Activated CD4-positive, alpha-beta T cell treated with anti-CD3 and anti-CD28 coated beads, Interleukin-2, amount 50 U/mL, for 1 hour (primary cell): ENCODE data around the gene EHMT1.
A peak's percentile ranks its signal among the peaks of the same experiment; 100 is the strongest.

Source experiments
- DNase-seq: peaks from one replicate; pipeline ENCODE4 v3.0.0-alpha.2; 2020

Gene EHMT1

DNA sequence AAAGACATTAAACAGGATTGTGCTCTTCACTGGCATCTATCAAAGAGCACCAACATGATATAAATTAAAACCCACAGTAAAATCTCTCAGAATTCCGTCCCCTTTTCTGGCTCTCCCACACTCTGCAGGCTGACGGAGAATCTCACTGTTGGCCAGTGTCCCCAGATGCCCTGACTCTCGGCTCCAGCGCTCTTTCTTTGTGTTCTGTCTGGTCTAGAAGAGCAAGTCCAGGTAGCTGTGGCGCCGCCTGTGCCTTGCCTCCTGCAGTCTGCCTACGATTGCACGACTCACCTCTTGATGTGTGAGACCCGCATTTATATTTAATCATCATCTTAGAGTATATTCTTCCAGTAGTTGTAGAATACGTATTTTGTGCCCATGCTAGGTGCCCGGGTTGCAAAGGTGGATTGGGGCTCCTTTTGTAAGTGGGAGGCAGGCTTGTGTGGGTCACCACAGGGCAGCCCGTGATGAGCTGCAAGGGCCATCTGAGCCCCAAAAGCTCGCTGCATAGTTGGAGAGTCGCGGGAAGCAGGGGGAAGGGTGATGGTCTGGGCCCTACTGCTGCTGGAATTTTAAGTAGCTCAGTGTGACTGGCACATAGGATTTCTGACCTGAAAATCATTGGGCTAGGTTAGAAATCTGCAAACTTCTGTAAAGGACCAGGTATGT is 55.6 kb downstream of the EHMT1 start:
- no peak for DNase-seq

DNA sequence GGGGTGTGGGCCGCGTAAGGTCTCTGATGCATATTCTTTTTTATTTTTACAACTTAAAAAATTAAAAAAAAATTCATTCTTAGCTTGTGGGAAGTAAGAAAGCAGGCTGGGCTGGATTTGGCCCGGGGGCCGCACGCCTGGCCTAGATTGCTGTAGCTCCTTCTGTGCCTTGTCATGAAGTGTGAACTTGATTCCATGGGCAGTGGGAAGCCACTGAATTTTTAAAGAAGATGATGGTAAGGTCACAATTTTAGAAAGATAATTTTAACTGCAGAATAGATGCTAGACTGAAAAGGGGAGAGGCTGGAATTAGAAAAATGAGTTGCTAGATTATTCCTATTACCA is 56.1 kb downstream of the EHMT1 start:
- no peak for DNase-seq

DNA sequence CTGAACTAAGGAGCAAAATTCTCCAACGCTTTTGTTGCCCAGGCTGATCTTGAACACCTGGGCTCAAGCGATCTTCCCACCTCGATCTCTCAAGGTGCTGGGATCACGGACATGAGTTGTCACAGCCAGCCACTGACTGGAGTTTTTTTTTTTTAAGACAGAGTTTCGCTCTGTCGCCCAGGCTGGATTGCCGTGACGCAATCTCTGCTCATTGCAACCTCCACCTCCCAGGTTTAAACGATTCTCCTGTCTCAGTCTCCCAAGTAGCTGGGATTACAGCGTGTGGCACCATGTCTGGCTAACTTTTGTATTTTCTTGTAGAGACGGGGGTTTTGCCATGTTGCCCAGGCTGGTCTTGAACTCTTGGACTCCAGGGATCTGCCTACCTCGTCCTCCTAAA is 58.2 kb downstream of the EHMT1 start:
- DNase-seq: no peak

DNA sequence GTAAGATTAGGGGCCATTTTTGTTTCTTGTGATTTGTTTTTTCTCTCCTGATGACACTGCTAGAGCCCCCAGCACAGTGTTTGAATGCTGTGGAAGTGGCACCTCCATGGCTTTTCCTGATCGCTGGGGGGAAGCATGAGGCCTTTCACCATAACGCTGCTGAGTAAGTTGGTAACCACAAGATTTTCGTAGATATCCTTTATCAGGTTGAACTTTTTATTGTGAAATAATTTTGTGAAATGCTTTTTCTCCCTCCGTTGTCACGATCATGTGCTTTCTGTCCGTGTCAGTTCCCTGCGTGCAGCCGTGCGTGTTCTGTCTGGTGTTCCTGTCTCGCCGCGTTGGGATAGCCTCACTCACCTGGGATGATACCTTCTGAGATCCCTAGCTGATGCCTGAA is 59.4 kb downstream of the EHMT1 start:
- DNase-seq: no peak

DNA sequence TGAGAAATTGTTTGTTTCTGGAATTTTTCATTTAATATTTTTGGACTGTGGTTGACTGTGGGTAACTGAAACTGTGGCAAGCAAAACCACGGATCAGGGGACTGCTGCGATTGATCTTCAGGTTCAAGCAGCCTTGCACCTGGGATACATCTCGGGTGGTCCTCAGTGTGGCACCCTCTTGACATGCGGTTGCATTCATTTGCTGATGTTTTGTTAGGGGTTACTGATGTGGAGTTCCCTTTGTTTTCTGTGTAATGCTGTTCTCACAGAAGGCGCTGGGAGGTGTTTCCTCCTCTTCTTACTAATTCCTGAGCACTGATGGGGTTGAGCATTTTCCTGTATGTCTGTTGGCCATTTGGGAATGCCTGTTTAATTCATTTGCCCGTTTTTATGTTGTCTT is 60.4 kb downstream of the EHMT1 start:
- no peak for DNase-seq

DNA sequence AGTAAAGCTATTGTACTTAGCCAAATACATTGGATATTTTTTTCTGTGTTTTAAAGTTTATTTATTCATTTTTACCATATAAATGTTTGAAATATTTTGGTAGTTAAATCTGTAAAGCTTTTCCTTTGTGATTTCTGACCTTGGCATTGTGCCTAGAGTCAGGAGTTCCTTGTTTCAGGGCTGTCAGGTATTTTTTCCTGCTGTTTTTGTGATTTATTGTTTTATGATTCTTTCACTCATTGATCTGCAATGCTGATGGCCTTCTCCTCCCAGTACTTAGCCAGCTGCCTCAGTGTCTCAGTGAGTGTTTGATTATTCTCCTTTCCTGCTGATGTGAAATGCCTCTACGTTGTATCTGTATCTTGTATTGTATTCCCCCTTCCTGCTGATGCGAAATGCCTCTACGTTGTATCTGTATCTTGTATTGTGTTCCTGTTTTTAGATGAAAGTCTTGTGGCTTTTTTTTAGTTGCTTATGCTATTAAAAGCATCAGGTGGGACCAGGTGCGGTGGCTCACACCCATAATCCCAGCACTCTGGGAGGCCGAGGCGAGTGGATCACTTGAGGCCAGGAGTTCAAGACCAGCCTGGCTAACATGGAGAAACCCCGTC is 61.0 kb downstream of the EHMT1 start:
- no peak for DNase-seq

DNA sequence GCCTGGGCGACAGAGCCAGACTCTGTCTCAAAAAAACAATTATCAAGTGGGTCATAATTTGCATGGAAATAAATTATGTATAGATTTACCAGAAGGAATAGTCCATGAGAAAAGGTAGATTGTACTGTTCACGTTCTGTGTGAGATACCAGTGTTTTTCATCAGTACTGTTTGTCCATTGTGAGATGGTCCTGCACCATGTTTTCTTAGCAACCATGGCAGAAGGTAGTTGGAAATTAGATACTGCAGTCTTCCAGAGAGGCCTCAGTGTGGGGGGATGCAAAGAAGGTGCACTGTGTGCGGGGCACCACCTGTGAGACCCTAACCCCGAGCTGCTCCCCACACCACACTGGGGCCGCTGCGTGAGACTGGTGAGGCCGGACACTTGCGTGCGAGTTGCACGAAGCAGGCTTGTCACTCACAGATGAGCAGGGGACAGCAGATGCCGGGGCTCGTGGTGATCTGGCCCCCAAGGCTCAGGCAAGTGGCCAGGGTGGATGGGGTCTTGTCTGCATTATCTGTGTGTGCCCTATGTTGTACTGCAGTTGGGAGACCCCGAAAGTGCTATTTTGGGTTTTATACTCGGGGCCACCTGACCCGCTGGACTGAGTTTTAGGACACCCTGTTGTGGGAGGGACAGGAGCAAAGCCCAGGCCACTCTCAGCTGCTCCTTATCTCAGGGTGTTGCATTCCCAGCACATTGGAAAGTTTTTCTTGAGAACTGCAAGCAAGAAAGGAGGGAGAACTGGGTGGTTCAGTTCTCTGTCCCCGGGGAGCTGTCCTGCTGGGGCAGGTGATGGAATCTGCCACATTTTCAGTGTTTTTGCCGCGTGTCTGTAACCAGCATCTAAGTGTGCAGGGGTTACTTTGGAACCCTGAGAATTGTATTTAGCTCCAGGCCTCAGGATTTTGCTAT is 61.9 kb downstream of the EHMT1 start:
- no peak for DNase-seq

DNA sequence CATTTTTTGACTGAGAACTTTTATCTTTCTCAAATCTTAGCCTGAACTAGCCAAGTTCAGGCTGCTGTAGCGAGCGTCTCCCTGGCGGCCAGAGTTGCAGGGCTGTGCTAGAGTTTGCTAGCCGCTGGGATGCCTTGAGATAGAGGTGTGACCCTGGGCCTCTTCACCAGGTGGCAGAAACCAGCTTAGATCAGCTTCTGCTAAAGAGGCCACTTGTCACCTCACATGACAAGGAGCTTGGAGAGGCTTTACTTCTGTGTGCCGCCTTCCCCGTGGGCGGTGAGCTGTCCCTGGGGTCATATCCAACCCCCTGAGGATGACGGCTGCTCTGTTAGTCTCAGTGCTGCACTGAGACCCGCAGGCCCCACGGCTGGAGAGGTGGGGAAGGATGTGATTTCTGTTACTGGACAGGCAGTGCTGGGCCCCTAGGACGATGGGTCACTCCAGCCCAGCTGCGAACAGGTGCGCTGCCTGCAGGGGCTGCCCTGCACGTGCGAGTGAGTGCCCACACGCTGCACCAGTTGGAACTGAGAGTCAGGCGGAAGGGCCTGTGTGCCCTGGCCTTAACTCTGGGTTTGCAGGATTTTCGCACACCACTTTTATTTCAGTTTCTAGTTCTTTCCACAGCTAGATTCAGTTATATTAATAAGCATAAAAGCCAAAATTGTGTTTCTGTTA is 63.8 kb downstream of the EHMT1 start:
- DNase-seq: no peak

DNA sequence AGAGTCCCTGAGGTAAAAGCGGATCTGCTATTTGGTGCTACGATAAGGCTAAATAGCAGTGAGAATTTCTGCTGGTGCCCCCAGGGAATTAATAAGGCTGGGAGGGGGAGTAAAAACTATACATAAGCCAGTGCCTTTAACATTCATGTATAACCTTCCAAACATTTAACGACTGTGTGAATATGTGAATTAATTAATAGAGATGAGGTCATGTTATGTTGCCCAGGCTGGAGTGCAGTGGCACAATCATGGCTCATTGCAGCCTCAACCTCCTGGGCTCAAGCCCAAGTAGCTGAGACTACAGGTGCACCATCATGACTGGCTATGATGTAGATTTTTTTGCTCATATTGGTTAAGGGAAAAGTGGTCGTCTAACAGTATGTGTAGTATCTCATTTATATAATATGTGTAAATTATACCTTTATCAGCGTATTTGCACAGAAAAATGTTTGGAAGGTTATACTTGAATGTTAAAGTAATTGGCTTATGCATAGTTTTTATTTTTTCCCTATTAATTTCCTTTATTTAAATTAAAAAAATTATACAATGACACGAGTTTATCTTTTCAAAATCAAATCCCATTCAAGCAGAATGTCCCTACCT is 64.6 kb downstream of the EHMT1 start:
- DNase-seq: no peak

DNA sequence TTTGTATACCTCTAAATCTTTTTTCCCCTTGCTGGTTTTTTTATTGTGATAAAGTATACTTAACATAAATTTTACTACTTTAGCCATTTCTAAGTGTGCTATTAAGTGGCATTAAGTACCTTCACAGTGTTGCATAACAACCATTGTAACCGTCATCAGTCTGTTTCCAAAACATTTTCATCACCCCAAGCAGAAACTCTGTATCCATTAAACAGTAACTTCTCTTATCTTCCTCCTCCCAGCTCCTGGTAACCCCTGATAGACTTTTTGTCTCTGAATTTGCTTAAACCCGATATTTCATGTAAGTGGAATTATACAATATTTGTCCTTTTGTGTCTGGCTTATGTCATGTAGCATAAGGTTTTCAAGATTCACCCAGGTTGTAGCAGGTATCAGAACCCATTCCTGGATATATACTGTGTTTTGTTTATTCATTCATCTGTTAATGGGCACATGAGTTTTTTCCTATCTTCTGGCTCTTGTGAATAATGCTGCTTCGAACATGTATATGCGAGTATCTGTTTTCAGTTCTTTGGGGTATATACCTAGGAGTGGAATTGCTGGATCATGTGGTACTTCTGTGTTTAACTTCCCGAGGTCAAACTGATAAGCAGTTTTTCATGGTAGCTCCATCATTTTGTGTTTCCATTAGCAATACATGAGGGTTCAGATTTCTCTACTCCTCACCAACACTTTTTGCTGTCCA is 66.4 kb downstream of the EHMT1 start:
- no peak for DNase-seq

DNA sequence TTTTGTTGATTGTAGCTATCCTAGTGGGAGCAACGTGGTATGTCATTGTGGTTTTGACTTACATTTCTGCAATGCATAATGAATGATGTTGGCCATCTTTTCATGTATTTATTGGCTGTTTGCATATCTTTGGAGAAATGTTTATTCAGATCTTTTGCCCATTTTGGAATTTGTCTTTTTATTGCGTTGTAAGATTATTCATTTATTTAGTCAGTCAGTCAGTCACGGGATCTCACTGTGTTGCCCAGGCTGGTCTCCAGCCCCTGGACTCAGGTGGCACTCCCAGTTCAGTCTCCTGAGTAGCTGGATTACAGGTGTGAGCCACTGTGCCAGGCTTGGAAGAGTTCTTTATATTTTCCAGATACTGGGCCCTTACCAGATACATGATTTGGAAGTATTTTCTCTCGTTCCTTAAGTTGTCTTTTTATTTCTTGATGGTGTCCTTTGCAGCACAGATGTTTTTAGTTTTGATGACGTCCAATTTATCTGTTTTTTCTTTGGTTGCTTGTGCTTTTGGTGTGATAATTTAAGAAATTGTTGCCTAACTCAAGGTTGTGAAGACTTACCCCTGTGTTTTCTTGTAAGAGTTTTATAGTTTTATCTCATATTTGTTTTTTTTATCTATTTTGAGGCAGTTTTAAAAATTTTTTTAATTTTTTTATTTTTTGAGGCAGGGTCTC is 67.1 kb downstream of the EHMT1 start:
- no peak for DNase-seq

DNA sequence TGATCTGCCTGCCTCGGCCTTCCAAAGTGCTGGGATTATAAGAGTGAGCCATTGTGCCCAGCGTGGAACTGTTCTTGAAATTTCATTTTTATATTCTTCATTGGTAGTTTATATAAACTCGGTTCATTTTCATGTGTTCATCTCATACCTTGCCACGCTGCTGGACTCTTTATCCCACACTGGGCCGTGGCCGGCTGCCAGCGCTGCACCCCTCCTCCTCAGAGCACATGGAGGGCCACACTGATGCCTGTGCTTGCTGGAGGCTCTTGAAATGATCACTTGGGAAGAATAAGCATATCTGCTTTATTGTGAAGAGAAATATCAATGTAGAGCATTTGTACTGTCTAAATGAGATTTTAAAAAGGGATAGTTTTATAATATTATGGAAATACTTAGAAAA is 69.5 kb downstream of the EHMT1 start:
- no peak for DNase-seq

DNA sequence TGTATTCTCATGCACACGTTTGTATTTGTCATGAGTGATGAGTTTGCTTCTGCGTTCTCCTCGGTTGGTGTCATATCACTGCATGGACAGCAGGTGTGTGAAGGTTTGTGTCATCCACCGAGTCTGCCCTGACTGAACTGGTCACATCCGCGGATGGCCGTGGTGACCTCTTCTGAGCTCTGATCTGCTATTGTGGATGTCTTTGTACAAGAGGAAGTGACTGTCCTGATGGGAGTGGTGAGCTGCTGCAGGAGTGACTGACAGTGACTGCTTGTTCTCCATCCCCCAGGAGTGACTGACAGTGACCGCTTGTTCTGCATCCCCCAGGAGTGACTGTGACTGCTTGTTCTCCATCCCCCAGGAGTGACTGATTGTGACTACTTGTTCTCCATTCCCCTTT is 69.9 kb downstream of the EHMT1 start:
- DNase-seq: no peak

DNA sequence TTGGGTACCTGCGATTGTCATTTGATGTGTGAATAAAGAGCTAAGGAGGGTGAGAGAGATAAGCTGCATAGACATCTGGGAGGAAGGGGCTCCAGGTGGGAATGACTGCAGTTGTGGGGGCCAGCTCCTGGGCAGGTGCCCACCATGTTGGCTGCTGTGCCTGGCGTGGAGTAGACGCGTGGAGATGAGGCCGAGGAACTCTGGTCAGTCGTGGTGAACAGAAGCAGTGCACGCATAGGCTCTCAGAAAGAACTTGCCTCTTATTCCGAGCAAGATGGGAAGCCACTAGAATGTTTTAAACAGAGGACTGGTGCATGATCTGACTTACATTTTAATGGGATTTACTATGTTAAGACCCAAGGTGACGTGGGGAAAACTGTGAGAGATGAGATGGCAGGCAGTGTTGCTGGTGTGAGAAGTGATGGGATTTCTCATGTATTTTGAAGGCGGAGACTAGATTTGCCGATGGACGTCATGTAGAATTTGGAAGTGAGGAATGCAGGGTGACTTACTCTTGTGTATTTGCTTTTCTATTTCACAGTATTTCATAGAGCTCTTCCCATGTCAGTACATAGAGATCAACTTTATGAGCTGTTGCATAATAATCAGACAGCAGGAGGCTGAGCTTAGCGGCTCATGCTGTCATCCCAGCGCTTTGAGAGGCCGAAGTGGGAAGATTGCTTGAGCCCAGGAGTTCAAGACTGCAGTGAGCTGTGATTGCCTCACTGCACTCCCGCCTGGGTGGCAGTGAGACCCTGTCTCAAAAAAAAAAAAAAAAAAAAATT is 71.1 kb downstream of the EHMT1 start:
- no peak for DNase-seq

DNA sequence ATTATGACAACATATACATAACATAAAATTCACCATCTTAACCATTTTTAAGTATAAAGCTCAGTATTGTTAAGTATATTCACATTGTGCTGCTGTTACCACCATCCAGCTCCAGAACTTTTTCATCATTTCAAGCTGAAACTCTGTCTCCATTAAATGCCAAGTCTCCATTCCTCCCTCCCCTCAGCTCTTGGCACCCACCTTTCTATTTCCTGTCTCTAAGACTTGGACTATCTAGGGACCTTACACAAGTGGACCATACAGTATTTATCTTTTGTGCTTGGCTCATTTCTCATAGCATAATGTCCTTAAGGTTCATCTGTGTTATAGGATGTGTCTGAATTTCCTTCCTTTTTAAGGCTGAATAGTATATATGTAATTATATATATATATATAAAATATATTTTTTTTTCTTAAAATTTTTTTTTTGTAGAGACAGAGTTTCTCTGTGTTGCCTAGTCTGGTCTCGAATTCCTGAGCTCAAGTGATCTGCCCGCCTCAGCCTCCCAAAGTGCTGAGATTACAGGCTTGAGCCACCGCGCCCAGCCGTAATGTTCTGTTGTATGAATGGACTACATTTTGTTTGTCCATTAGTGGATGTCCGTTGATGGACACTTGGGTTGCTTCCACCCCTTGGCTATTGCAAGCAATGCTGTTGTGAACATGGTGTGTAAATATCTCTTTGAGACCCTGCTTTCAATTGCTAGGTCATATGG is 72.3 kb downstream of the EHMT1 start:
- DNase-seq: no peak

DNA sequence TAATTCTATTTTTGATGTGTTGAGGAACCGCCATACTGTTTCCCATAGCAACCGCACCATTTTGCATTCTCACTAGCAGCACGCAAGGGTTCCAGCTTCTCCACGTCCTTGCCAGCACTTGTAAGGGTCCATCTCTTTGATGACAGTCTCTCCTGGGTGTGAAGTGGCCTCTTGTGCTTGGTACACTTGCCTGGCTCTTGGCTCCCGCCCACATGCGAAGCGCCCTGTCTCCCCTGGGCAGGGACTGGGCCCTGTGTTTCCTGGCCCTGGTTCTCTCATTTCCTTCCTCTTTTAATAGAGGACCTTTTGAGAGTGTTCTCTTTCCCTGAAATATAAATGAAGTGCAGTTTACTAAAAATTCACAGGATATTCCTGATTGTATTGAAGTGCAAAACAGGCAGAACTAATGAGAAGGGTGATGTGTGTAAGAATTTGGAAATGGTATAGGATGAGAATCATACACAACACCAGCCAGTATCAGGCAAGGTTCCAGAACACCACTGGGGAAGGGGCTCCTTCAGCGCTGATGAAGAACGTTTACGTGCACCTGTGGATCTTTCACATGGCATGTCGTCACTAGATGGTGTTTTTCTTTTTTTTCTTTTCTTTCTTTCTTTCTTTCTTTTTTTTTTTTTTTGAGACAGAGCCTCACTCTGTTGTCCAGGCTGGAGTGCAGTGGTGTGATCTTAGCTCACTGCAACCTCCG is 73.0 kb downstream of the EHMT1 start:
- DNase-seq: no peak

DNA sequence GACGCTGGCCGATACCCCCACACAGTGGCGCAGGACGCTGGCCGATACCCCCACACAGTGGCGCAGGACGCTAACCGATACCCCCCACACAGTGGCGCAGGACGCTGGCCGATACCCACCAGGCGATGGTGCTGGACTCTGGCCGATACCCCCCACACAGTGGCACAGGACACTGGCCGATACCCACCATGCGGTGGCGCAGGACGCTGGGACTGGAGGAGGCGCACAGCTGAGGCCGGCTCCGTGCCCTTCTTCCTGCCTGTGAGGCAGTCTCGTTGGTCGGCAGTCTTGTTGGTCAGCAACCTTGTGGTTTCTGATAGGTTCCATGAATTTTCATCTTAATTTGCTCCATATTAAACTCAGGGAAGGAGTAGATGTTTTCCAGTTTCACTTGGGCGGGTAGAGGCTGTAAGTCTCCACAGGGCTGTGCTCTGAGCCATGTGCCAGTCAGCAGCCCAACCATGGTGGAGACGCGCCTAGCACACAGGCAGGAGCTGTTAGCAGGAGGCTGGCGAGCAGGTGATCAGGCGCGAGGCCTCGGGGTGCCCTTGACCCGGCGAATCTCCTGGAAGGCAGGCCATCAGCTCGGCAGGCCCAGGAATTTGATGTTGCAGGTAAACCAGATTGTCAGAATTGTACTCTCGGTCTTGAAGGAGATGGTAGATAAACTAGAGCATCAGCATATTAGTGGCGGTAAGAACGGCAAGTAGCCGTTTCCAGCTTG is 75.6 kb downstream of the EHMT1 start:
- no peak for DNase-seq

DNA sequence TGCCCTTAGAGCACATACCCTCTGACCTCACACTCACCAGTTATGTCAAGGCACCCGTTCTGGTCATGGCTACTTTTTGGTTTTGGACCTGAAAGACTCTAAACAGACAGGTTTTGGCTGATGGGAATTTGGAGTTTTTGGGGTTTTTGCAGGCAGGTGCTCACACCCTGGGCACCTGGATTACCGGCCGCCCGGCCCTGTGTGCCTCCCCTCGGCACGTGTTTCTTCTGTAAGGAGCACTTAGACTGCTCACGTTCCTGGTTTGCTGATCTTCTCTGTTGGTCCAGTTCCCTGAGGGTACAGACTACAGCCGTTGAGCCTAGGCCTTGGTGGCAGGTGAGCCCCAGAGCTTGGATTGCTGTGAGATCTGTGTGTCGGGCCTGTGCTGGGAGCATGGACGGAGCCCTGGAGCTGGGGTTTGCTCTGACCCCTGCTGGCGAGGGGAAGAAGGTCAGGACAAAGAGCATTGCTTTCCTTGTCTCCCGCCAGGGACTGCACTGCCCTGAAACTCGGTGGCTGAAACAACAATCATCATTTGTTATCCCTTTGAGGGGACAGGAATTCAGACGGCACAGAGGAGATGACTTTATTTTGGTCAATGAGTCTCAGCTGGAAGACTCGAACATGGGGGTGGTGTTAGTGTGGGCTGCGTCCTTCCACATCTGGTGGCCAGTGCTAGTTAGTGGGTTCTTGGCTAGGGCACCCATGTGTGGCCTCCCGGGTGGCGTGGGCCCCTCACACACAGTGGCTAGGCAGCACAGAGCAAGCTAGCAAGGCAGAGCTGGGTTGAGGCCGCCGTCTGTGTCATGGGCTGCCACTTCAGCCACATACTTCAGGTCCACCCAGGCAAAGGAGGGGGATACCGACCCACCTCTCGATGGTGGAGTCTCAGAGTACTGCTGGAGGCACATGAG is 76.4 kb downstream of the EHMT1 start:
- DNase-seq: peak; percentile 16
